Hippocampal formation (tissue), 2 donors: ENCODE results near the gene TRHDE.

Experiments
- DNase-seq, 2 donors: peaks; one replicate each; lab custom pipeline; 2025; lab: John Stamatoyannopoulos, UW

TRHDE gene

DNA sequence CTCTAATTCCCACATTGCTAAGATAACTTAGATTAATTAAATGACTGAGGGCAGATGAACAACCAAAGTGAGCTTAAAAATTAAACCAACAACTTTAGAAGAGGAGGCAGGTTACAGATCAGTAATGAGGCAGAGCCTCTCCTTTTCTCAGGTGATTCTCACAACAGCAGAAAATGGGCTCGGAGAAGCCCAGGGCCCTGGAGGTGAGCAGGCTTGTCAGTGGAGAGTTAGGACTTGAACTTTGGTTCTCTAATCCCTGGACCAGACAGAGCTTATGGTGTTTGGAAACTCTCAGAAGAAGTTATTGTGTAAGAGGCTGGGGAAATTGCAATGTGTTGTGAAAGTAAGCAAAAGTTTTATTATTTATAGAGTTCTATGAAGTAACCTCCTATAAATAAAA, 2.8 kb downstream of the TRHDE start:
- DNase-seq = no peak

DNA sequence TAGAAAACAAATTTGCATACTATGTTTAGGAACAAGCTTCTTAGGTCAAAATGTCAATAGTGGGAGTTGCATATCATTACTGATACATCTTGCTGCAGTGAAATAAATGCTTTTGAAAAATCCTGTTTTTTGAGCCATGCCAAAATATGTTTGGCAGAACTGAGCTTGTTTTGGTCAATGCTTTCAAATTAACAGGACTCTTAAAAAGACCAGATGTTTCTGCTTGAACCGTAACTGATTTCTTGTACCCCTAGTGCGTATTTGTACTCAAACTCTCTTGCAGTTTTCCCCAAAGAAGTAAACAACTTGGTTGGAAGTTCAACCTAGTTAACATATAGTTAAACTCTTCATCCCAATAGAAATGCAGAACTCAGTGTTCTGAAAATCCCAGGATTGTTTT, 3.4 kb downstream of the TRHDE start:
- no peak for DNase-seq

DNA sequence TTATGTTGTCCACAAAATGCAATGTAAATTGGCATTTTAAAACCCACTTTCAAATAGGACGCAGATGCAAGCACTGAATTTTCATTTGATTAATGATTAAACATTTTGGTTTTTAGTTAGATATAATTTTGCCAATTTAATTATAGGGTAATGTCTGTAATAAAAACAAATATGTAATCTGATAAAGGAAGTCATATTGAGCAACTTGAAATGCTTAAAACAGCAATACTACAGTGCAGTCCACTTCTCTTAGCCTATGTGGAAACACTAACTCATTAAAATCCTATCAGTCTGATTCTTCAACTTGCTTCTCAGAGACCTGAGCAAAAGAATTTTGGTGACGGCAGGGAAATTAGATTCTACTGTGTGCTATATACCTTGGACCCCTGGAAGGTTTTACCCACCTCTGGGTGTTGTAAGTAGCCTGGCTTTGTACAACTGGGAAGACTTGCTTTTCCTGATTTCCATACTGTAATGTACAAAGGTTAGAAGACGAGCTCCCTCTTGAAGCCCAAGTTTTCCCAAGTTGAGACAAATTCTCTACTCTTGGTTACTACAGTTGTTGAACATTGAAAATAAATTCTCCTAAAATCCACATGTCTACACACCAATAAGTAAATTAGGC, 4.1 kb downstream of the TRHDE start:
- no peak for DNase-seq

DNA sequence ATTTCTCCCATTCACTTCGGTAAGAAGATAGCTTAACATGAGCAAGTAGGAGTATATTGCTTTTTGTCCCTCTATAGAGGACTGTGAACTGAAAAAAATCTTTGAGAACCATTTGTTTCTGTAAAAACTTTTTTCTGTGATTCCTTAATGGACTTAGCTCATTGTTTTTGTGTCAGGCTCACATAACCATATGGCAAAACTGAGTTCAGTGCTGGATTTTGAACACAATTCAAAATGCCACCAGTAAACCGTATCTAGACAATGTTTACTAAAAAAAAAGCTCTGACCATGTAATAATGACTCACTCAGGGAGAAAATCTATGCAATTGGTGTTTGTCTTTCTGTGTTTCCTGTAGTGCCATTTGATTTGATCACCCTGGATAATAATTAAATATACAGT, 5.2 kb downstream of the TRHDE start:
- no peak for DNase-seq

DNA sequence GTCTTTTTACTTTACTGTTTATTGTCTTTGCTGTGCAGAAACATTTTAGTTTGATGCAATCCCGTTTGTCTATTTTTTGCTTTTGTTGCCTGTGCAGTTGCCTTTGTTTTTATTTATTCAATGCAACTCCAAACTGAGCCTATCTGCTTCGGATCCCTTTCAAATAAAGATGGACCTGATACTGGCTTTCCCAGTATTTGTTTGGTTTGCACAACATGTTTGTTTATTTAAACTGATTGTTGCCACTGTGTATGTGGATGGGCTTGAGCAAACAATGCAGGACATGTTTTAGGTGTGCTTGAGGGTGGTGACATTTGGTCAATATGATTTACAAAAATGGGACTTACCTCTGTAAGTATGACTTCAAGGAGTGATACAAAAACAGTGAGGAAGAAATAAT, 6.7 kb downstream of the TRHDE start:
- no peak for DNase-seq

DNA sequence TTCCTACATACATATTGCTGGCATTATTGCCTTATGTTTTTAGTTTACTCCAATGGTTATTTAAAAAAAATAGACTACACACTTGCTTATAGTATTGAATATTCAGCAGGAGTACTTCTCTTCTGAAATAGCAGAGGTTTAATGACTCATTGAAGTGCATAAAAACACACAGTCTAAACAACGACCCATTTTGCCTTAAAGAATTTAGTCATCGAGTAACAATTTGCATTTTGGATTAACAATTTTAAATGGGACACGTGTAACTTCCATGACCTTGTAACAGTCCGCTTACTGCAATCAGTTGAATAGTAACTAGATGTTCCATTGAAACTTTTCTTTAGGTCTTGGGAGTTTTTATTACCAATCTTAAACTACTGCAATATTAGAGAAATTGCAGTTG, 9.0 kb downstream of the TRHDE start:
- no peak for DNase-seq

DNA sequence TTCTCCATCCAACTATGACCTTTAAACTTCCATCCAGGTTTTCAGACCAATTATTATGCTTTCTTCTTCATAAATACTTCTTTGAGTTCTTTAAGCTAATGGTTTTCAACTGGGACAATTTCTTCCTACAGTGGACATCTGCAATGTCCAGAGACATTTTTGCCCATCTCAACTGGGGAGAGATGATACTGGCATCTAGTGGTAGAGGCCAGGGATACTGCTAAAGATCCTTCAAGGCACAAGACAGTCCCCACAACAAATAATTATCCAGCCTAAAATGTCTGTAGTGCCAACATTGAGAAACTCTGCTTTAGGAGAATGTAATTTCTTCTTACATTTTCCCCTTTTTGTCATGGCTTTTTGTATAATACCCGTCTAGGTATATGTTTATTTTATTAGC, 10.6 kb downstream of the TRHDE start:
- DNase-seq = peak in 1 of 2 donors; percentile 18

DNA sequence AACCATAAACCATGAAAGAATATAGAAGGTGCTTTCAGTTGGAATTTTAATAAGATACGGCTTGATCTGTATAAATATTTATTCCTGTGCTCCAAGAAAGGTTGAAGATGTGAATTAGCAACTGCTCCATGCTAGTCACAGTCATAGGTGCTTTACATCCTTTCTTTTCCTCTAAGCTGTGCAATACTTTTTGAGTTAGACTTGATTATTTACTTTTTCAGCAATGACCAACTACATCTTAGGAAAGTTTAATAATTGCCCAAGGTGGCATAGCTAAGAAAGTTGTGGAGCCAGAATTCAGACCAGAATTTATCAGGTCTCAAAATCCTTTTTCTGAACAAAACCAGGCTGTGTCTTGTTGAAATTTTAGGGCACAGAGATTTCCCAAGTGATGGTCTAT, 13.7 kb downstream of the TRHDE start:
- DNase-seq = no peak

DNA sequence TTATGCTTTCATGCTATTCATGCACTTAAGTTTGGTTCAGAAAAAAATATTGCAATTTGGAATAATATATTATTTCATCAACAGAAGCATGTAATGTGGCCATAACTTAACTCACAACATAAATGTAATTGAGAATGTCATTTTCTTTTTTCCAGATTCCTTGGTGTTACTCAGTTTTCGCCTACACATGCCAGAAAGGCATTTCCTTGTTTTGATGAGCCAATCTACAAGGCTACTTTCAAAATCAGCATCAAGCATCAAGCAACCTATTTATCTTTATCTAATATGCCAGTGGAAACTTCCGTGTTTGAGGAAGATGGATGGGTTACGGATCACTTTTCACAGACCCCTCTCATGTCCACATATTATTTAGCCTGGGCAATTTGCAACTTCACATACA, 14.4 kb downstream of the TRHDE start:
- no peak for DNase-seq

DNA sequence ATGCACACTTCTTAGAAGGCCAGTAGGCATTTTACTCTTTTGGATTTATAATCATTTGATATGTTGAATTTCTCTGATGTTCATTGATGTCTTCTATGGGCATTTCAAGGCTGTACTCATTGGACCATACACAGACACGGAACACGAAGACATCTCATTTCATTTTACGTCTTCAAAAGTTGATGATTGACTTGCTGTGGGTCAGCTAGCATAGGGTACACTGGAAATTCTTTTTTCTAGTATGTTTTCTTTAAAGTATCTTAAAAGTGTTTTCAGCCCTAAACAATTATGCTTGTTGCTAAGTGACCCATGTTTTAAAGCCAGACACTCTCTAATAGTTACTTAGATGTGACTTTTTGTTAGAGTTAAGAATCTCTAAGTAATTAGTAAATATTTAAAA, 16.3 kb downstream of the TRHDE start:
- no peak for DNase-seq

DNA sequence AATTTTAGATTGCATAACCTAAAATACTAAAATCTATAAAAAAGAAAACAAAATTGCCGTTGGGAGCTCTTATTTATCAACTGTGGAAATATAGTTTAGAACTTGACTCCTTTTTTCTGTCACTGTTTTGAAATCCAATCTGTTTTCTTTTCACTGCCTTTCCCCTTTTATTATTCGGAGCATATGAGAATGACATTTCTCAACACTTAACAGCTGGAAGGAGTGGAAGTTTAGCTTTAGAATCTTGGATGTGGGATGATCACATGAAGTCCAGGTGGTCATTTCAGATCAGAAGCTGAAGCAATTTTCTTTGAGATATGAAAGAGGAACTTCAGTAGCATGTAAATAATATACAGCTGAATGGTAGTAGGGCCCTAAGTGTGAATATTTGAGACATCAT, 16.7 kb downstream of the TRHDE start:
- no peak for DNase-seq

DNA sequence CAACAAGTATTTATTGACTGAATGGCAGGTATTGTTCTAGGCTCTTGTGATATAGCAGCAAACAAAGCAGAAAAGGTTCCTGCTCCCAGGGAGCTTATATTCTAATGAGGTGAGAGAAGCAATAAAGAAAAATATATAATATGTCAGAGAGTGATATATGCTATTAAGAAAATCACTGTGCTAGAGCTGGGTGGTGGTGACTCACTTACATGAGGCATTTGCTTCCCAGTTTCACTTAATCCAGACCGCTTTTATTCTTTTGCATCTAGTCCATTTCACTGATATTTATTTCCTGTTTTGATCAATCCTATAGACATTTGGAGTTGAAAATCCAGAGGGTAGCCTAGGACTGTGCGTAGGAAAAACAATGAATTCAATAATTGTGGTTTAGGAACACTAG, 17.5 kb downstream of the TRHDE start:
- no peak for DNase-seq

DNA sequence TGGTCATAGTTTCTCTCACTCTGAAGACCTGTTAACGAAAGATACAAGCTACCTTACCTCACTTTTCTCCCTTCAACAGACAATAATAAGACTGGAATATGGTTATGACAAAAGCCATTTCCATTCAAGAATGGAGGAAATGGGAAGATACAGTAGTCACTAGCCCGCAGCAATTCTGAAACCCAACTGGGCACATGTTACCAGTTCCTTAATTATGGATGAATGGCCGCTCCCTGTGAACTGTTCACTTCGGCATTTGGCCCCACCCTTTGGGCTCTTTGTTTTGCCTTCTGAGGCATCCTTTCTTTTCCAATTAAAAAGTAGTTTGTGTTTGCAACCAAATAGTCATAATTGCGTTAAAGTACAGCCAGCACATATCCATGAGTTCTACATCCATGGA, 19.0 kb downstream of the TRHDE start:
- DNase-seq = no peak

DNA sequence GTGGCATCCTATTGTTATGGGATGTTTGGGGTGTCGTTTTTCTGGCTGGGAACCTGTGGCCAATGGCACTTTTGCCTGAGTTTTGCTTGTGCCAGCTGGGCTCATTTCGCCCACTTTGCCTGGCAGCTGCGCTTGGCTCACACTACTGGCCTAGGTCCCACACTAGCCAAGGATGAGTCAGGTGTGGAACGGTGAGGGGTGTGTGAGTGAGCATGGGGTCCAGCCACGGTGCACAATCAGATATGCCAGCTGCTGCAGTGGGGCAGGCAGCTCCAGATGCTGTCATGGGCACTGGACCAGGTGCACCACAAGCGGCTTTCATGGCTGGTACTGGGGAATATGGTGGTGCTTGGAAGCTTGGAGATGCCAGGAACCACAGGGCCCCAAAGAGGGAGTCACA, 21.5 kb downstream of the TRHDE start:
- no peak for DNase-seq

DNA sequence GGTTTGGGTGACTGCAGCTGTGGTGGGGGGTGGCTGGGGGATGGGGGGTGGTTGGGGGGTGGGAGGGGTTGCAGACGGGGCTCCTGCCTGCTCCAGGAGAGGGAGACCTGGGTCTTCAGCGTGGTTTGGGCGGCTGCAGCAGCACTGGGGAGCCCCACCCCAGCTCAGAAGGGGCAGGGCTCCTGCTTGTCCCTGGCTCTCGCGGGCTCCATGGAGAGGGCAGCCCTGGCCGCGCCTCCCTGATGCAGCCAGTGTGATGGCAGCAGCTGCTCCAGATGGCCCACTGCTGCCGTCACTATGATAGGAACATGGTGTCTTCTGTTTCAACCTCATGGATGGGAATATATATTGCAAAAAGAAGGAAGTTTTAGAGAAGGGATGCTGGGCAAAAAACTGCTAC, 22.9 kb downstream of the TRHDE start:
- DNase-seq = no peak

DNA sequence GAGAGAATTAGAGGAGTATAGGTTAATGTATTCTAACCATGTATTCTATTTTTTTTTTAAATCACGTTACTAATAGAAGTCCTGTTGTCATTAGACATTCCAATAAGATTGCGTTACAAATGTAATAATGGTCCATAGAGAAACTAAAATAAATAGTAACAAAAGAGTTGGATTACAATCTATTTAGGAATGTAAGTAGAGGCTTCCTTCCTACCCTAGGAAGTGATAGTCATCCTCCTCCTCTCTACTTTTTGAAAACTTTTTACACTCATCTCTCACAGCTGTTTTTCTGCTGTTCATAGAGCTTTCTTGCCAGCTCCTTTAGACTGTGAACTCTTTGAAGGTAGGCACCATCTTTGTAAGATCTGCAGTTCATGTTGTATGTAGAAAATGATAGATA, 23.6 kb downstream of the TRHDE start:
- no peak for DNase-seq

DNA sequence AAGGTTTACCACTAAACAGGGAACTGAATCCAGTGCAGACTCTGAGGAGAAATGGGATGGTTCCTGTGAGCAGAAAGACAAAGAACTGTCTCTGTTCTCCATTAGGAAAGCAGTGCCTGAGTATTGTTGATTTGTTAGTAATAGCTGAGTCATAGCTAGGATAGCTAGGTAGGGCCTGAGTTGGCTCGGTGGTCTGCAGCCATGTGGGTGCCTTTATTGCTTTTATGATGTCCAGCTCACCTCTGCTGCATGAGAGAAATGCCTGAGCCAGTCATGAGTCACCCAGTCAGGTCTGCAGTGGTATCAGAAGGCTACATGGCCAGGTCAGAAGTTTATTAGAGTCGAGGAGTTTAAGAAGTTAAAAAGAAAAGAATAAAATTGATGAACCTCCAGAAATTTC, 24.2 kb downstream of the TRHDE start:
- no peak for DNase-seq

DNA sequence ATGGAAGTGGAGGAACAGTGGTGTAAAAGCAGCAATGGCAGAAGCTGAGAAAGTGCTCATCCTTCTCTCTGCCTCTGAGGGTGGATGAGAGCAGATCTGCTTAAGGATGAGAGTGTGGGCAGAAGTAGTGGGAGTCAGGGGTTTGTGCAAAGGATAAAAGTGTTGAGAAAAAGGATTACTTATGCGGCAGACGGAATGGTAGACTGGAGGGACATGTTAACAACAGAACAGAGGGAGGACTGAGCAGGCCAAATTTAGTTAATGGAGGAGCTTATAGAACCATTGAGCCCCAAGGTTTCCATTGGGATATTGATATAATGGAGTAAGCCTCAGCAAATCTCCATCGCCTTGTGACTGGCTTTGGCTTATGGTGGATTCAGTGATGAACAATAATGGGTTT, 25.5 kb downstream of the TRHDE start:
- no peak for DNase-seq

DNA sequence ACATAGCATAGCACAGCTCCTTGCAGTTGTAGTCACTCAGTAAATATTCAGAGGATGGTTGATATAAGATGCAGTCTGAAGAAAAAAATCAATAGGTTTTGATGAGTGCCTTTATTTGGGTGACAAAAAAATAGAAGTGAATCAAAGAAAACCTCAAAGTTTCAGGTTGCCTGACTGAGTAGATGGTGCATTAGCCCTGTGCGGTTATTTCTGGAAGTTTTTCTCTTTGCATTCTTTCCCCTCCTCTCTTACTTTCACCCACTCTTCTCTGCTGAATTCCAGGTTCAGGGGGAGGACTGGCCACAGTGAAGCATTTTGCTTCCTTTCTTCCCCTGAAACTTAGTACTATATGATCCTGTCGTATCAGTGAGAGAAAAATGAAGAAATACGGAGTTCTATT, 28.6 kb downstream of the TRHDE start:
- DNase-seq = no peak

DNA sequence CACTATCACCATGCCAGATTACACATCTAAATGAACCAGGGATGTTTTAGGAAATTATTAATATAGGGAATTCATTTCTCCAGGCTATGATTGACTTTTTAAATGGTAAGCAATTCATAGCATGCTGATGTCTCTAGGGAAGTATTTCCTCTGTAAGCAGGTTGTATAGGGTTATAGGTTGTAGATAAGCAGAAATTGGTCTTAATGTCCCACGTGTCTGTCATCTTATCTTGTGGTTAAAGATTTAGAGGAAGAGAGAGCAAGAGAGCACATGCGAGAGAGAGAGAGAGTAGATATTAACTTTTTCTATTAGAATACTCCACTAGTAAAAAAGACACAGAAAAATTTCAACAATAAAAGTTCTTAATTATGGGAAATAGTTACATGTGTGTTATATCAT, 32.6 kb downstream of the TRHDE start:
- DNase-seq = no peak

DNA sequence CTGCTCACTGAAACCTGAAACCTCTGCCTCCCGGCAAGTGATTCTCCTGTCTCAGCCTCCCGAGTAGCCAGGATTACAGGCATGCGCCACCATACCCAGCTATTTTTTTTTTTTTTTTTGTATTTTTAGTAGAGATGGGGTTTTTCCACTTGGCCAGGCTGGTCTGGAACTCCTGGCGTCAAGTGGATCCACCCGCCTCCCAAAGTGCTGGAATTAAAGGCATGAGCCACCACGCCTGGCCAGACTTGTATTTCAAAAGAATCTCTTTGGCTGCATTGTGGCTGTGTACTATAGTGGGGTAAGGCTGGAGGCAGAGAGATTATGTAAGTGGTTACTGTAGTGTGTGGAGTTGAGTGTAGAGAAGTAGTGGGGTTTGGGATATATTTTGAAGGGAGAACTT, 35.1 kb downstream of the TRHDE start:
- DNase-seq = no peak

DNA sequence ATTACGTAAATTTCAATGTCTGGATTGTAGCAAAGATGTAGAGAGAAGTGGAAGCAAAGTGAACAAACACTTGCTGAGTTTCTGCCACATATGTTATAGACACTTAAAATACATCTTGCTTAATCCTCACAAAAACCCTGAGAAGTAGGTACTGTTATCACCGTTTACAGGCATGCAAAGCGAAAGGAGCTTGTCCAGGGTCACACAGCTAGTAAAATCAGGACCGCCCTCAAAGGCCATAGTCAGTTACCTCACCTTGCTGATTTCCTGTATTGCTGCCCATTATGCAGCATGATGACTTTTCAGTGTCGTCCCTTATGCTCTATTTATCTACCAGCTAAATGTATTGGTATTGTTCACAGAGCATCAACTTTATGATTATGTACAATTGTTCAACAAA, 39.8 kb downstream of the TRHDE start:
- no peak for DNase-seq

DNA sequence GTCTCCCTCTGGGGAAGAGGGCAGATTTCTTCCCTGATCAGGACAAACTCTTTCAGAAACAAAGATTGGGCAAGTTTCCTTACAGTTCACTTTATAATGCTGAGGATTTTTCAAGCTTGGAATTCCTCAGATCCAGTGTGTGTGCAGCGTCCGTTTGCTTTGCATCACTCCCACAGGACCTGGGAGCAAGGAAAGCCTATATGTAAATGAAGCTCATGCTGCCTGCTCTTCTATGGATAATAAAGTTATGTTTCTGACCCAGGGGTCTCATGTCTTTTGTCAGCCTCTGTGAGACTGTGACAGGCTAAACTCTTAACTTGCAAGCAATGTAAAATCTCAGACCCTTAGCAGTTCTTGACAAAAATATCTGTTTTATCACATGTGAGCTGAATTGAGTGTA, 41.6 kb downstream of the TRHDE start:
- no peak for DNase-seq

DNA sequence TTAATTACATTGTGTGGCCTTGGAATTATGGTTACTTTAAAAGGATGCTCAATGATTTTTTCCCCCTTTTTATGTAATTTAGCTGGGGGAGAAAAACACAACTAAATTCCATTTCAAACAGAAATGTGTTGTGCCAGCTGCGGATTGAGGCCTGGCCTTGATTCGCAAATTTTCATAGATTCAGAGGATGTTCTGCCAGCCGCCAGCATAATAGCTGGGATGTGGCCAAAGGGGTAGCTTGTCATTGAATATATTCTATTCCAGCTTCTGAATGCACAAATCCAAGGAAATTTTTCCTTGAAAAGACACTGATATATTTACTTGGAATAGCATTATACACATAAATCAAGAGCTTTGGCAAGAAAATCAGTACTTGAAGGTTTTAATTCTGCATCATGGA, 43.7 kb downstream of the TRHDE start:
- no peak for DNase-seq

DNA sequence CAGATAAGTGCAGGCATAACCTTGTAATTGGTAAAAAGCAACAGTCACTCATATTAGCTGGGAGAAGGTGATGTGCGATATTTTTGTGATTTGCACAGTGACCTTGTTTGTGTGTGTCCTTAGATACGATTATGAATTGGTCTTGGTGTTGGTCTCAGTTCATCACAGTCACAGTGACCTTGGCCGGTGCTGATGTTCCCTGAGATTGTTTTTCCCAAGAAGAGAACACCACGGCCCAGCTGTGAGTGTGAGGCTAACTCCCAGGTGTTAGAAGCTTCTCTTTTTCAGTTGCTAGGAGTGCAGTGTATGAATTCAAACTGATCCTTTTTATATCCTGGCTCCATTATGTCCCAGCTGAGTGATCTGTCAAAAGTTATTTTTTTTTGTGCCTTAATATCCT, 46.2 kb downstream of the TRHDE start:
- DNase-seq = no peak
